NCI-H446 treated with DMSO at 0.1 percent for 48 hours (cell line): ENCODE results near the gene SOAT2.

ENCODE experiments used
- DNase-seq: peaks from one replicate; lab custom pipeline; 2025; lab: John Stamatoyannopoulos, UW

SOAT2 gene

GRCh38 chr12:53065470-53065869 is 37.8 kb upstream of the SOAT2 start:
- no peak for DNase-seq

- no peak for DNase-seq
Measured at GRCh38 chr12:53065975-53066931, 37.0 kb upstream of the SOAT2 start.

GRCh38 chr12:53067074-53067992 is 36.0 kb upstream of the SOAT2 start:
- no peak for DNase-seq

GRCh38 chr12:53067993-53068770 is 35.1 kb upstream of the SOAT2 start:
- DNase-seq = no peak

- no peak for DNase-seq
Measured at GRCh38 chr12:53068811-53069585, 34.3 kb upstream of the SOAT2 start.

- no peak for DNase-seq
Measured at GRCh38 chr12:53069621-53070410, 33.5 kb upstream of the SOAT2 start.

GRCh38 chr12:53070877-53071492 is 32.3 kb upstream of the SOAT2 start:
- no peak for DNase-seq

- peak; percentile 61 for DNase-seq
Measured at GRCh38 chr12:53071591-53072551, 31.4 kb upstream of the SOAT2 start.

GRCh38 chr12:53073881-53074280 is 29.4 kb upstream of the SOAT2 start:
- no peak for DNase-seq

GRCh38 chr12:53074283-53074998 is 28.8 kb upstream of the SOAT2 start:
- DNase-seq = no peak

- DNase-seq = no peak
Measured at GRCh38 chr12:53074999-53075370, 28.3 kb upstream of the SOAT2 start.

GRCh38 chr12:53076461-53076860 is 26.8 kb upstream of the SOAT2 start:
- no peak for DNase-seq

GRCh38 chr12:53077030-53077429 is 26.3 kb upstream of the SOAT2 start:
- DNase-seq = no peak

- DNase-seq = no peak
Measured at GRCh38 chr12:53078425-53079225, 24.7 kb upstream of the SOAT2 start.

GRCh38 chr12:53079226-53080117 is 23.8 kb upstream of the SOAT2 start, which contains the start of gene SPRYD3:
Gene SPRYD3, minus strand, starts transcription at chr12:53079390. Its CDS starts 57 bp downstream, at chr12:53079333.
- peak; percentile 87 for DNase-seq

- no peak for DNase-seq
Measured at GRCh38 chr12:53082637-53083175, 20.6 kb upstream of the SOAT2 start.
